ENCODE measurements around the gene THRB. TPM values are rescaled to one million over a fixed set of nuclear protein-coding genes. Genes with fewer than 3 reads are reported as not detected.

Gene THRB
- total RNA-seq, 1 donor from 2014 or later, result 0.31 TPM

GRCh38 chr3:24226397-24226796 is 268.3 kb downstream of the THRB start:
- ChIA-PET CTCF (interaction anchor here (0.8 kb wide), 1 partner anchor 11 kb away, joined by 3 read pairs; no protein-coding TSS in a partner anchor), POLR2A (no interaction called here)
- peaks cover 8% of the 10 kb centered on the region for H3K4me1 Mint-ChIP-seq
- TF ChIP-seq CTCF (IDR thresholded peaks at IDR 0.05), result no peak
- ATAC-seq (ENCODE audit: low read depth), result no peak
- DNase-seq, result no peak
- no peak overlapping the region for H3K4me3 Mint-ChIP-seq
- intact Hi-C loops (cut with micrococcal nuclease), result no loop called here
- no peaks in the 10 kb centered on the region for H3K9me3 Mint-ChIP-seq
- H3K27me3 Mint-ChIP-seq, result no peaks in the 10 kb centered on the region
- no peaks in the 10 kb centered on the region for H3K36me3 Mint-ChIP-seq (ENCODE audit: low read depth)
- no peak overlapping the region for H3K27ac Mint-ChIP-seq

- ChIA-PET CTCF (interaction anchor here (0.8 to 0.9 kb wide), 2 partner anchors 12 to 226 kb away, joined by 3 read pairs; no protein-coding TSS in a partner anchor), POLR2A (interaction anchor here (0.6 kb wide), 1 partner anchor 445 kb away, joined by 3 read pairs; no protein-coding TSS in a partner anchor)
- Mint-ChIP-seq H3K4me1 (peaks cover 8% of the 10 kb centered on the region), H3K36me3 (ENCODE audit: low read depth) (no peaks in the 10 kb centered on the region), H3K9me3 (no peaks in the 10 kb centered on the region), H3K4me3 (no peak overlapping the region), H3K27ac (no peak overlapping the region), H3K27me3 (no peaks in the 10 kb centered on the region)
- DNase-seq (no peak), ATAC-seq (ENCODE audit: low read depth) (no peak)
- no peak for TF ChIP-seq CTCF (IDR thresholded peaks at IDR 0.05)
- intact Hi-C loops (cut with micrococcal nuclease), result no loop called here
Observed at GRCh38 chr3:24225385-24225950, 269.2 kb downstream of the THRB start.

- ChIA-PET CTCF (interaction anchor here (0.9 kb wide), 1 partner anchor 225 kb away, joined by 3 read pairs; no protein-coding TSS in a partner anchor), POLR2A (interaction anchor here (0.6 kb wide), 1 partner anchor 446 kb away, joined by 3 read pairs; no protein-coding TSS in a partner anchor)
- Mint-ChIP-seq H3K27ac (no peak overlapping the region), H3K4me1 (peaks cover 8% of the 10 kb centered on the region), H3K4me3 (no peak overlapping the region), H3K27me3 (no peaks in the 10 kb centered on the region), H3K9me3 (no peaks in the 10 kb centered on the region), H3K36me3 (ENCODE audit: low read depth) (no peaks in the 10 kb centered on the region)
- TF ChIP-seq CTCF (IDR thresholded peaks at IDR 0.05), result no peak
- DNase-seq (no peak), ATAC-seq (ENCODE audit: low read depth) (no peak)
- intact Hi-C loops (cut with micrococcal nuclease), result no loop called here
Observed at GRCh38 chr3:24224666-24225384, 269.8 kb downstream of the THRB start.

- Mint-ChIP-seq H3K4me3 (no peak overlapping the region), H3K4me1 (peaks cover 8% of the 10 kb centered on the region), H3K27ac (no peak overlapping the region), H3K9me3 (no peaks in the 10 kb centered on the region), H3K36me3 (ENCODE audit: low read depth) (no peaks in the 10 kb centered on the region), H3K27me3 (no peaks in the 10 kb centered on the region)
- intact Hi-C loops (cut with micrococcal nuclease), result no loop called here
- TF ChIP-seq CTCF (IDR thresholded peaks at IDR 0.05), result no peak
- POLR2A ChIA-PET, result no interaction called here
- ATAC-seq (ENCODE audit: low read depth) (no peak), DNase-seq (no peak)
- CTCF ChIA-PET, result no interaction called here
Observed at GRCh38 chr3:24222165-24222805, 272.4 kb downstream of the THRB start.
